Head of caudate nucleus (tissue), 42 donors: ENCODE measurements around the gene STK11.
A peak's percentile ranks its signal among the peaks of the same experiment; 100 is the strongest.
"Not testable (repeated sequence)": the region's sequence is repeated elsewhere in the genome, so short reads cannot be mapped to it uniquely, and the experiment has no call there.

Experiments
- DNase-seq, 42 donors: peaks; one replicate each; pipeline versions ENCODE4 v3.0.0 to v3.0.0-alpha.2; 2020 to 2021; ENCODE audit warnings: mixed read lengths in 7 of 42
- intact Hi-C: fragments of 100-400 bp; cut with DNase I; formaldehyde crosslinking; loops from one replicate; pipeline ENCODE4 v1.15.0; 2022

Gene STK11

DNA sequence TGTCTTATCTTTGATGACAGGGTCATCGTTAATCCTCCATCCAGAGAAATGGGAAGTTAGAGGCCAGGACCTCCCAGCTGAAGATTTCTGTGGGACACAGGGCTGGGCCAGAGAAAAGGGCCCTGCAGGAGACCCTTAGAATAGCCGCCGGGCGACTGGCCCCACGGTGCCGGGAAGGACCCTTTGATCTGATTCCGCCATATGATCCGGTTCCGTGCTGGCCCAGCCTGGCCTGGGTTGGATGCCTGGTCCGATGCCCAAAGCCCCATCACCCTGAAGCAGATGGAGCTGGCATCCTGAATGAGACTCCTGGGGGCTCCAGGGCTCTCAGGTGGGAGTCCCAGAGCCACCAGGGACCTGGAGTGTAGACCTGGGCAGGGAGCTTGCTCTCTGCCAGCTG is 6.0 kb upstream of the STK11 start:
- intact Hi-C loops, result no loop called here
- no peak for DNase-seq

DNA sequence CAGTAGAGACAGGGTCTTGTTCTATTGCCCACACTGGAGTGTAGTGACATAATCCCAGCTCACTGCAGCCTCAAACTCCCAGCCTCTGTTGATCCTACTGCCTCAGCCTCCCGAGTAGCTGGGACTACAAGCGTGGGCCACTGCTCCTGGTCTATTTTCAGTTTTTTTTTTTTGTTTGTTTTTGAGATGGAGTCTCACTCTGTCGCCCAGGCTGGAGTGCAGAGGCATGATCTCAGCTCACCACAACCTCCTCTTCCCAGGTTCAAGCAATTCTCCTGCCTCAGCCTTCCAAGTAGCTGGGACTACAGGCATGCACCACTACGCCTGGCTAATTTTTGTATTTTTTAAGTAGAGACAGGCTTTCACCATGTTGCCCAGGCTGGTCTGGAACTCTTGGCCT is 5.0 kb upstream of the STK11 start:
- DNase-seq, intact Hi-C loops: not testable (repeated sequence)

- DNase-seq, result no peak
- intact Hi-C loops, result no loop called here
Measured at GRCh38 chr19:1206150-1206863, 729 bp downstream of the STK11 start.

- DNase-seq, result peak in 2 of 42 donors; percentile 54 to 55
- intact Hi-C loops, result no loop called here
Measured at GRCh38 chr19:1206864-1207450, 1.4 kb downstream of the STK11 start.

GRCh38 chr19:1208830-1209229 is 3.3 kb downstream of the STK11 start:
- DNase-seq, result not testable (repeated sequence)

DNA sequence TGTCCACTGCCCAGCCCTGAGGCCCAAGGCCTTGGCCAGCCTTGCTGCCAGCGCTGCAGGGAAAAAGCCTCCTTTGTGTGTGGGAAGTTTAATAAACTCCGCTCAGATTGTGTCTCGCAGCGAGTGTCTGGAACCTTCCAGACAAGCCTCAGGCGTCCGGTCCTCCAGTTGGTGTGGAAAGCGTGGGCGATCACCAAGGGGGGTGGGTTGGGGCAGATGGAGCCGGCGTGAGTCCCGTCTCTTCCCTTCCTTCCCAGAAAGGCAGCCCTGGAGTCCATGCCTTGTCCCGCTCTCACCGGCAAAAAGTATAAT is 4.6 kb downstream of the STK11 start:
- peak in 39 of 42 donors; percentile 39 to 82 (median 69) for DNase-seq
- intact Hi-C loops, result no loop called here

More at GRCh38 chr19:1208830-1209229, 3.3 kb downstream of the STK11 start:
- intact Hi-C loops, result not testable (repeated sequence)

DNA sequence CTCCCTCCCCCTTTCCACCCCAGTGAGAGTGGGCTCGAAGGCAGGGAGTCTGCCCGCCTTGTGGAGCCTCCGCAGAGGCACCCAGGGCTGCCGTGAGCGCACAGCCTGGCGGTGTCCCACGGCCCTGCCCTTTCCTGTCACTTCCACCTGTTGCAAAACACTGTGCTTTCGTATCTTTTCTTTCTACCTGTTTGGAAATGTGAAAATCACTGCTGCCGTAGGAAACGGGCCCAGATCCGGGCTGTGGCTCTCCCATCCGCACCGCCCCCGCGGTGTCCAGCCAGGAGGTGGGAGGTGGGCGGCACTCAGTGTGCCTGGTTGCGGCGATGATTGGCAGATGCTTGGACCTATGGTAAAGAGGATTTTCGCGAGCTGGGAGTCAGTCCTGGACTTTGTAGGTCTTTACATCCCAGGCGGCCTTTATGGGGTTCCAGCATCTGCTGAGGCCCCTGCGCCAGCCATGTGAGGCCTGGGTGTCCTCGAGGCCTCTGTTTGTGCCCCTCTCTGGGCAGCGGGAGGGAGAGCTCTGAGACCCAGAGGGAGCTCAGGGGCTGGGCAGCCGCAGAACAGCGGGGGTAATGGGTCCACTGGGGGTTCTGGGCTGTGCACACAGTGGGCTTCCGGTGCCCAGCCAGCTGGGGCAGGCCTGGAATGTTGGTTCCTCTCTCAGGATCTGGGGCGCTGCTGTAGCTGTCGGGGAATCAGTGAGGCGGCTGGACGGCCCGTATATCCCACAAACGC is 6.1 kb downstream of the STK11 start:
- intact Hi-C loops, result no loop called here
- DNase-seq, result peak in 1 of 42 donors; percentile 14

- intact Hi-C loops, result no loop called here
- peak in 25 of 42 donors; percentile 31 to 77 (median 60) for DNase-seq
Measured at GRCh38 chr19:1213391-1214286, 8.1 kb downstream of the STK11 start.

- intact Hi-C loops, result no loop called here
- no peak for DNase-seq
Measured at GRCh38 chr19:1214299-1214861, 8.8 kb downstream of the STK11 start.

DNA sequence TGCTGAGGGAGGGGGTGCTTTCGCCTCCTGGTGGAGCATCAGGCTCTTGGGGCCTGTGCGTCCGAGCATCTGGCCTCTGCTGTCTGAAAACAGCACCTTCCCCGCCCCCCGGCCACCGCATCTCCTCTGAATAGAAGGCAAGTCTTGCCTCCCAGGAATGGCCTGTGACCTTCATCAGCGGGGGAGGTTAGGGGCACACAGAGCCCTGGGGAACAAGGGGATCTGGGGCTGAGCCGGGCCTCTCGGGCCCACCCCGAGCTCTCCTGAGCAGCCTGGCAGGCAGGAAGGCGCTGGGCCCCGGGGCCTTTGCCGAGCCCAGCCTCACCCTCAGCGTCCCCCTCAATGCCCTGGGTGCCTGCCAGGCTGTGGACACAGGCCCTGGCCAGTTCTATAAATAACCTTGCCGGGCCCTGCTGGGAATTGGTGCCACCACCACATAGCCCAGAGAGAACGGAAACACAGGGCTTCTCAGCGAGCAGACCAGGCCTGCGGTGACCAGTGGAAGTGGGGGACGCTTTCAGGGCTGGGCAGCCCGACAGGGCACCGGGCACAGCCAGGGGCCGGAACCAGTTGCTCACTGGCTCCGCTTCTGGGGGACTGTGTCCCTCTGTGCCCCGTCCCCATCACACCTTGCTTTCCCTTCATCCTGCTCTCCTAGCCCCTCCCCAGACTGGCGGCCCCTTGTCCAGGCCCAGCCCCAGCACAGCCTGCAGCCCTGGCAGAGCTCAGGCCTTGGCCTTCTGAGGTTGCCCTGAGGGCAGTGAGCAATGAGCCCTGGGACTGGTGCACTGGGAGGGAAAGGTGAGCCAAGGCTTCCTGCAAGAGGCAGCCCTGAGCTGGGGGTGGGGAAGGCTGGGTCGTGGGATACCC is 9.5 kb downstream of the STK11 start:
- peak in 32 of 42 donors; percentile 45 to 84 (median 70) for DNase-seq
- intact Hi-C loops, result no loop called here

GRCh38 chr19:1216756-1217155 is 11.2 kb downstream of the STK11 start:
- no peak for DNase-seq
- intact Hi-C loops, result no loop called here

DNA sequence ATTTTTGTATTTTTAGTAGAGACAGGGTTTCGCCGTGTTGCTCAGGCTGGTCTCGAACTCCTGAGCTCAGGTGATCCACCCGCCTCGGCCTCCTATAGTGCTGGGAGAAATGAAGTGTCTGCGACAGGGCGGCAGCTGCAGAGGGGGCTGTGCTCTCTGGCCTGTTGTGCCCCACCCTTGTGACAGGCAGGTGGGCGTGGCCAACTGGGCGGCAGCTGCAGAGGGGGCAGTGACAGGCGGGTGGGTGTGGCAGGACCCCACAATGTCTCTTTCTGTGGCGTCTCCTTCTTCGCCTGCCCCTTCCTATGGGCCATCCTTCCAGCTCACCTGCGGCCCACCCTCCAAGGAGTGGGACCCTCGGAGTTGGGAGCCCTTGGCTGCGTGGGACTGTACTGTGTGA is 11.8 kb downstream of the STK11 start:
- no peak for DNase-seq
- intact Hi-C loops, result no loop called here

DNA sequence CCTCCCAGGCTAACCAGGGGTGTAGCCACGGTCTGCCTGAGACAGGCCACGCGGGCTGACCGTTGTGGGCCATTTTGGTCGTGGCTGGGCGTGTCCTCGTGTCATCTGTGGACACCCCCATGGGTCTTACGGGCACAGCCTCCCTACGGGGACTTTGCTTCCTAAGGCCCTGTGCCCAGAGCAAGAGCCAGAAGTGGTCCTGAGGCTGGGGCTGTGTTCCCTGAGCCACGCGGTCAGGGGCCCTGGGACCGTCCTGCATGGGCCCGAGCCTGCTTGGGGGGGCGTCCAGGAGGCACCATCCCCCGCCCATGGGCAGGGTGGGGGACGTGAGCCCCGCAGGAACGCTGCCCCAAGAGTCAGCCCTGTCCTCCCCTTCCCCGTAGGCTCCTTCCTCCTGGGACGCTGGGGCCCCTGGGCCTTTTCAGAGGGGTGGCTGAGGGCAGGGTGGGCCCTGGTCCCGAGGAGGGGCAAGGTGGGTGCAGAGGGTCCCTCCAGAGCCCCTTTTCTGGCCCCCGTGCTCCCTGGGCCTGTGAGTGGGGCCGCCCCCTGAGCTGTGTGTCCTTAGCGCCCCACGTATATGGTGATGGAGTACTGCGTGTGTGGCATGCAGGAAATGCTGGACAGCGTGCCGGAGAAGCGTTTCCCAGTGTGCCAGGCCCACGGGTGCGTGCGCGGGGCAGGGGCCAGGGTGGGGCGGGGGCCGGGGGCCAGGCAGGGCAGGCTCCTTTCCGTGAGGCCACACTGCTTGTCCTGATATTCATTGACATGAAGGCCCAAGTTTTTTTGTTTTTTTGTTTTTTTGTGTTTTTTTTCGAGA is 13.4 kb downstream of the STK11 start:
- no peak for DNase-seq
- intact Hi-C loops, result no loop called here

- no peak for DNase-seq
- intact Hi-C loops, result no loop called here
Measured at GRCh38 chr19:1219786-1220476, 14.4 kb downstream of the STK11 start.

GRCh38 chr19:1220477-1220930 is 14.9 kb downstream of the STK11 start:
- intact Hi-C loops, result no loop called here
- DNase-seq, result no peak
